ENCODE measurements around the gene ABHD5. TPM values are rescaled to one million over a fixed set of nuclear protein-coding genes. Genes with fewer than 3 reads are reported as not detected.

The ABHD5 gene
- total RNA-seq, 4 donors from 2014 or later = 39.4 to 310 (median 164) TPM

GRCh38 chr3:43747641-43748040, 56.9 kb downstream of the ABHD5 start:
- ATAC-seq (ENCODE audit: low FRiP score) (no peak), DNase-seq (ENCODE audit: low spot score) (no peak)
- TF ChIP-seq CTCF (IDR thresholded peaks at IDR 0.05) = no peak

GRCh38 chr3:43748179-43748578, 57.4 kb downstream of the ABHD5 start:
- TF ChIP-seq CTCF (IDR thresholded peaks at IDR 0.05) = no peak
- ATAC-seq (ENCODE audit: low FRiP score) = no peak
- no peak for DNase-seq (ENCODE audit: low spot score)

- no peak for ATAC-seq (ENCODE audit: low FRiP score)
- no peak for TF ChIP-seq CTCF (IDR thresholded peaks at IDR 0.05)
Observed at GRCh38 chr3:43748645-43749044, 57.9 kb downstream of the ABHD5 start.

GRCh38 chr3:43752905-43753304, 62.2 kb downstream of the ABHD5 start:
- no peak for TF ChIP-seq CTCF (IDR thresholded peaks at IDR 0.05)
- no peak for DNase-seq (ENCODE audit: low spot score)
- no peak for ATAC-seq (ENCODE audit: low FRiP score)

More at GRCh38 chr3:43748645-43749044, 57.9 kb downstream of the ABHD5 start:
- DNase-seq (ENCODE audit: low spot score) = no peak

- no peak for ATAC-seq (ENCODE audit: low FRiP score)
- no peak for TF ChIP-seq CTCF (IDR thresholded peaks at IDR 0.05)
- no peak for DNase-seq (ENCODE audit: low spot score)
Observed at GRCh38 chr3:43753741-43754715, 63.3 kb downstream of the ABHD5 start.

GRCh38 chr3:43755516-43756200, 64.9 kb downstream of the ABHD5 start:
- ATAC-seq (ENCODE audit: low FRiP score) (no peak), DNase-seq (ENCODE audit: low spot score) (no peak)
- TF ChIP-seq CTCF (IDR thresholded peaks at IDR 0.05) = no peak

All from omental fat pad (tissue), 4 donors.